OCI-LY7 (cell line): ENCODE data around the gene AWAT1.

Experiments
- EZH2phosphoT487 ChIP-seq: fragments of 200-600 bp; sonication (generic); IDR thresholded peaks from 2 replicates; pipeline ENCODE4 v1.6.1; 2018; ENCODE audit warnings: low read depth, borderline replicate concordance, mild to moderate bottlenecking, mixed run types, antibody characterized with exemption, low read length, moderate library complexity, mixed read lengths
- TF ChIP-seq, protein P1 (sequence below): fragments of 200-600 bp; sonication (generic); conservative IDR thresholded peaks from 2 replicates; pipeline ENCODE4 v1.5.1; 2014; ENCODE audit warnings: mild to moderate bottlenecking, antibody characterized with exemption, low read length, moderate library complexity, mixed read lengths

DNA sequence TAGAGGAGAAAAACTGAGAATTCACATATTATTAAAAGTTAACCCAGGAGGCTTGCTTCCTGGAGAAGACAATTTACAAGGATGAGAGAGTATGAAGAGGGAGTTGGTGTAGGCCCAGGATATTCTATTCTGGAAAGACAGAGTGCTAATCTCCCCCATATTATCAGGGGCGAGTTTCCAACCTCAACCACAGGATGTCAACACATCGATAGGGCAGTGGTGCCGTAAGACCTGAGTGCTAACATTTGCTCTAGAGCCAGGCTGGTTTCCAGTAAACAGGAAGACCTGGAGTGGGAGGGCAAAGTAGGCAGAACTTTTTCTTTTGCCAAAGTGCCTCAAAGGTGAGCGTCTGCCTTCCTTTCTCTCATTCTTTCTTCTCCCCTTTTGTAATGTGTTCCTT is 2.8 kb upstream of the AWAT1 start:
- TF ChIP-seq, protein P1, sequence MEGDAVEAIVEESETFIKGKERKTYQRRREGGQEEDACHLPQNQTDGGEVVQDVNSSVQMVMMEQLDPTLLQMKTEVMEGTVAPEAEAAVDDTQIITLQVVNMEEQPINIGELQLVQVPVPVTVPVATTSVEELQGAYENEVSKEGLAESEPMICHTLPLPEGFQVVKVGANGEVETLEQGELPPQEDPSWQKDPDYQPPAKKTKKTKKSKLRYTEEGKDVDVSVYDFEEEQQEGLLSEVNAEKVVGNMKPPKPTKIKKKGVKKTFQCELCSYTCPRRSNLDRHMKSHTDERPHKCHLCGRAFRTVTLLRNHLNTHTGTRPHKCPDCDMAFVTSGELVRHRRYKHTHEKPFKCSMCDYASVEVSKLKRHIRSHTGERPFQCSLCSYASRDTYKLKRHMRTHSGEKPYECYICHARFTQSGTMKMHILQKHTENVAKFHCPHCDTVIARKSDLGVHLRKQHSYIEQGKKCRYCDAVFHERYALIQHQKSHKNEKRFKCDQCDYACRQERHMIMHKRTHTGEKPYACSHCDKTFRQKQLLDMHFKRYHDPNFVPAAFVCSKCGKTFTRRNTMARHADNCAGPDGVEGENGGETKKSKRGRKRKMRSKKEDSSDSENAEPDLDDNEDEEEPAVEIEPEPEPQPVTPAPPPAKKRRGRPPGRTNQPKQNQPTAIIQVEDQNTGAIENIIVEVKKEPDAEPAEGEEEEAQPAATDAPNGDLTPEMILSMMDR = no peak
- no peak for TF ChIP-seq EZH2phosphoT487
